GM23248 (cell line): ENCODE measurements around the gene CADPS. TPM values are rescaled to one million over a fixed set of nuclear protein-coding genes. Genes with fewer than 3 reads are reported as not detected.

Experiments used
- DNase-seq: peaks from one replicate; pipeline ENCODE4 v3.0.0-alpha.2; 2015
- H2AFZ ChIP-seq: fragments of 200-600 bp; sonication (generic); 2 replicates; pipeline ENCODE4 v1.6.1; 2016; ENCODE audit warnings: antibody characterized with exemption
- H3F3A ChIP-seq: fragments of 200-600 bp; sonication (generic); 2 replicates; pipeline ENCODE4 v1.6.1; 2016; ENCODE audit warnings: mild to moderate bottlenecking, antibody characterized with exemption, mixed run types; ENCODE audit not compliant: insufficient read depth
- H3K27ac ChIP-seq: fragments of 200-600 bp; sonication (generic); 2 replicates; pipeline ENCODE4 v1.5.1; 2016; ENCODE audit warnings: mild to moderate bottlenecking
- H3K27me3 ChIP-seq: fragments of 200-600 bp; sonication (generic); replicated peaks from 2 replicates; pipeline ENCODE4 v1.6.1; 2016; ENCODE audit warnings: mild to moderate bottlenecking; ENCODE audit not compliant: insufficient read depth
- H3K36me3 ChIP-seq: fragments of 200-600 bp; sonication (generic); 2 replicates; pipeline ENCODE4 v1.6.1; 2016; ENCODE audit warnings: low read depth, mild to moderate bottlenecking
- H3K4me1 ChIP-seq: fragments of 200-600 bp; sonication (generic); 2 replicates; pipeline ENCODE4 v1.6.1; 2016; ENCODE audit warnings: mild to moderate bottlenecking; ENCODE audit not compliant: insufficient read depth
- H3K4me2 ChIP-seq: fragments of 200-600 bp; sonication (generic); one replicate; pipeline ENCODE4 v1.6.1; 2016; ENCODE audit warnings: mild to moderate bottlenecking; ENCODE audit not compliant: unreplicated experiment
- H3K4me3 ChIP-seq: fragments of 200-600 bp; sonication (generic); 2 replicates; pipeline ENCODE4 v1.5.1; 2016; ENCODE audit warnings: mild to moderate bottlenecking
- H3K79me2 ChIP-seq: fragments of 200-600 bp; sonication (generic); 2 replicates; pipeline ENCODE4 v1.6.1; 2016; ENCODE audit warnings: mild to moderate bottlenecking; ENCODE audit not compliant: insufficient read depth
- H3K9ac ChIP-seq: fragments of 200-600 bp; sonication (generic); 2 replicates; pipeline ENCODE4 v1.6.1; 2016; ENCODE audit warnings: mild to moderate bottlenecking
- H3K9me2 ChIP-seq: fragments of 200-600 bp; sonication (generic); 2 replicates; pipeline ENCODE4 v1.6.1; 2016; ENCODE audit warnings: mixed run types, mild to moderate bottlenecking, moderate library complexity; ENCODE audit not compliant: insufficient read depth
- H3K9me3 ChIP-seq: fragments of 200-600 bp; sonication (generic); one replicate; pipeline ENCODE4 v1.6.1; 2017; ENCODE audit warnings: low read depth
- H4K20me1 ChIP-seq: fragments of 200-600 bp; sonication (generic); 2 replicates; pipeline ENCODE4 v1.6.0; 2016; ENCODE audit not compliant: insufficient read depth
- EZH2 ChIP-seq: fragments of 200-600 bp; sonication (generic); IDR thresholded peaks from 2 replicates; pipeline ENCODE4 v1.6.1; 2018; ENCODE audit warnings: antibody characterized with exemption, mild to moderate bottlenecking; ENCODE audit not compliant: insufficient read depth, poor library complexity, severe bottlenecking
- EZH2phosphoT487 ChIP-seq: fragments of 200-600 bp; sonication (generic); IDR thresholded peaks from 2 replicates; pipeline ENCODE4 v1.6.1; 2018; ENCODE audit warnings: antibody characterized with exemption, moderate library complexity, mild to moderate bottlenecking, low read depth; ENCODE audit not compliant: insufficient read depth
- WGBS, 2 experiments: methylation state at CpG; one replicate each; pipeline ENCODE4 v1.1.6; 2015 to 2017; ENCODE audit warnings: low lambda C conversion rate in 2 of 2, low coverage in 1 of 2; ENCODE audit errors: missing lambda C conversion rate in 2 of 2; 5-methylcytosine and 5-hydroxymethylcytosine counted together
- in situ Hi-C: fragments of 300-500 bp; cut with MboI; formaldehyde crosslinking; loops from 2 replicates; pipeline ENCODE4 v1.15.0; 2020
- polyA plus RNA-seq: library from polyadenylated mRNA; unstranded; fragments of >200 nt; fragmentation: Nextera tagmentation; extraction: Ambion mirVana; gene quantifications from 2 replicates; pipeline ENCODE4 v1.2.1, GENCODE V29; 2016
- total RNA-seq: library from RNA; depleted of rRNA; stranded (reverse); fragments of >200 nt; shearing (Covaris generic); gene quantifications from 2 replicates; pipeline ENCODE4 v1.2.3, GENCODE V29; 2014

The CADPS gene
- total and polyA plus RNA-seq, 2 experiments from 2014 or later, result 3.0 to 4.1 TPM

GRCh38 chr3:62373714-62374333, 501.4 kb downstream of the CADPS start:
- in situ Hi-C loops, result no loop called here

GRCh38 chr3:62373215-62373614, 502.0 kb downstream of the CADPS start, which contains the start of gene FEZF2:
FEZF2 (minus strand) TSS chr3:62373550; CDS start chr3:62372868, 682 bp downstream.
- Histone ChIP-seq H3K79me2 (no peaks in the 10 kb centered on the region), H3K27me3 (peaks cover 99% of the 10 kb centered on the region), H3K9me3 (no peaks in the 10 kb centered on the region), H3K9ac (no peak within 1 kb of the TSS), H3K36me3 (no peaks in the 10 kb centered on the region), H3K27ac (no peak within 1 kb of the TSS), H3K4me2 (peak within 1 kb of the TSS; percentile 71), H3K4me3 (peak within 1 kb of the TSS; percentile 73), H3K9me2 (no peaks in the 10 kb centered on the region), H2AFZ (peak within 1 kb of the TSS; percentile 63), H3K4me1 (no peaks in the 10 kb centered on the region; the same call in 1 of the 2 replicates), H4K20me1 (no peaks in the 10 kb centered on the region), H3F3A (no peaks in the 10 kb centered on the region)
- no peak for DNase-seq
- WGBS, 2 experiments, result 0 to 2% methylated on average over 21 to 28 of the region's 28 CpGs
- in situ Hi-C loops, result no loop called here
- TF ChIP-seq EZH2, result no peak
- TF ChIP-seq EZH2phosphoT487, result no peak

More at GRCh38 chr3:62373714-62374333, 501.4 kb downstream of the CADPS start:
- DNase-seq, result no peak
- Histone ChIP-seq H3K9me2 (no peaks in the 10 kb centered on the region), H3F3A (no peaks in the 10 kb centered on the region), H3K4me1 (no peaks in the 10 kb centered on the region; the same call in 1 of the 2 replicates), H3K27me3 (peaks cover 99% of the 10 kb centered on the region), H3K4me2 (peak overlapping the region; percentile 71), H3K9ac (no peak overlapping the region), H2AFZ (peak overlapping the region; percentile 63), H3K36me3 (no peaks in the 10 kb centered on the region), H3K9me3 (no peaks in the 10 kb centered on the region), H3K79me2 (no peaks in the 10 kb centered on the region), H4K20me1 (no peaks in the 10 kb centered on the region), H3K4me3 (peak overlapping the region; percentile 73), H3K27ac (no peak overlapping the region)
- 2% methylated on average over 44 of the region's 47 CpGs for WGBS, 2 experiments
- TF ChIP-seq EZH2 (peak; percentile 93), EZH2phosphoT487 (no peak; the same call in 1 of the 2 replicates)

GRCh38 chr3:62372621-62373041, 502.6 kb downstream of the CADPS start:
- Histone ChIP-seq H3K27me3 (peaks cover 99% of the 10 kb centered on the region), H3K9ac (no peak overlapping the region), H3K27ac (no peak overlapping the region), H3K9me3 (no peaks in the 10 kb centered on the region), H3K4me1 (no peaks in the 10 kb centered on the region; the same call in 1 of the 2 replicates), H3K36me3 (no peaks in the 10 kb centered on the region), H4K20me1 (no peaks in the 10 kb centered on the region), H3K9me2 (no peaks in the 10 kb centered on the region), H3K79me2 (no peaks in the 10 kb centered on the region), H3K4me2 (no peak overlapping the region), H3K4me3 (no peak overlapping the region), H2AFZ (no peak overlapping the region), H3F3A (no peaks in the 10 kb centered on the region)
- DNase-seq, result no peak
- WGBS, 2 experiments, result 3 to 4% methylated on average over 25 to 26 of the region's 30 CpGs
- in situ Hi-C loops, result no loop called here
- TF ChIP-seq EZH2phosphoT487, result no peak; the same call in 1 of the 2 replicates

GRCh38 chr3:62371720-62372591, 503.3 kb downstream of the CADPS start:
- no peak for DNase-seq
- Histone ChIP-seq H3K27ac (no peak overlapping the region), H3F3A (no peaks in the 10 kb centered on the region), H3K27me3 (peaks cover 99% of the 10 kb centered on the region), H3K4me3 (no peak overlapping the region), H3K79me2 (no peaks in the 10 kb centered on the region), H3K36me3 (no peaks in the 10 kb centered on the region), H2AFZ (no peak overlapping the region), H3K9me3 (no peaks in the 10 kb centered on the region), H3K9me2 (no peaks in the 10 kb centered on the region), H3K4me2 (no peak overlapping the region), H3K4me1 (no peaks in the 10 kb centered on the region; the same call in 1 of the 2 replicates), H3K9ac (no peak overlapping the region), H4K20me1 (no peaks in the 10 kb centered on the region)
- peak; percentile 46; the same call in 1 of the 2 replicates for TF ChIP-seq EZH2phosphoT487
- no peak for TF ChIP-seq EZH2
- in situ Hi-C loops, result no loop called here
- WGBS, 2 experiments, result 3 to 5% methylated on average over 44 to 60 of the region's 66 CpGs
